HG02852 (cell line): ENCODE results near the gene UNC5A.
"Not testable (repeated sequence)": the region's sequence is repeated elsewhere in the genome, so short reads cannot be mapped to it uniquely, and the experiment has no call there.

Experiments used
- ATAC-seq: cut with Tn5 transposase; IDR thresholded peaks from one replicate; pipeline ENCODE4 v1.9.1; 2021; ENCODE audit warnings: mild to moderate bottlenecking, moderate library complexity; ENCODE audit not compliant: unreplicated experiment

UNC5A gene

DNA sequence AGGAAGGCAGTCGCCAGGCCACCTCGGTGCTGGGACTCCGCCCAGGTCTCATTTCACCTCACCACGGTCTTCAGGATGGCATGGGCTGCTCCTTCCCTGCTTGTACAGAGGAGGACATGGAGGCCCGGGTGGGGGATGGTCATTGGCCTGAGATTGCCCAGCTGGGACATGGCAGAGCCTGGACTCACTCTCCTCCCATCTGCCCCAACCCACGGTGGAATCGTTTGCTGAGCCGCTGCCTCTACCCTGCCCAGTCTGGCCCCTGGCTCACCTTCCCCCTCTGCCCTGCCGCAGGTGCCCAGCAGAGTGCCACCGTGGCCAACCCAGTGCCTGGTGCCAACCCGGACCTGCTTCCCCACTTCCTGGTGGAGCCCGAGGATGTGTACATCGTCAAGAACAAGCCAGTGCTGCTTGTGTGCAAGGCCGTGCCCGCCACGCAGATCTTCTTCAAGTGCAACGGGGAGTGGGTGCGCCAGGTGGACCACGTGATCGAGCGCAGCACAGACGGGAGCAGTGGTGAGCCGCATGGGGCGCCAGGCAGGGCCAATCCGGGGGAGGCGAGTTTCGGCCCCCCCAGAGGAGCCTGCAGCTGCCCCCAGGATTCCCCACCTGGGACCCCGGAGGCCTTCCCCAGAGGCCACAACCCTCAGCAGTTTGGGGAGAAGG, 52.1 kb downstream of the UNC5A start:
- no peak for ATAC-seq

DNA sequence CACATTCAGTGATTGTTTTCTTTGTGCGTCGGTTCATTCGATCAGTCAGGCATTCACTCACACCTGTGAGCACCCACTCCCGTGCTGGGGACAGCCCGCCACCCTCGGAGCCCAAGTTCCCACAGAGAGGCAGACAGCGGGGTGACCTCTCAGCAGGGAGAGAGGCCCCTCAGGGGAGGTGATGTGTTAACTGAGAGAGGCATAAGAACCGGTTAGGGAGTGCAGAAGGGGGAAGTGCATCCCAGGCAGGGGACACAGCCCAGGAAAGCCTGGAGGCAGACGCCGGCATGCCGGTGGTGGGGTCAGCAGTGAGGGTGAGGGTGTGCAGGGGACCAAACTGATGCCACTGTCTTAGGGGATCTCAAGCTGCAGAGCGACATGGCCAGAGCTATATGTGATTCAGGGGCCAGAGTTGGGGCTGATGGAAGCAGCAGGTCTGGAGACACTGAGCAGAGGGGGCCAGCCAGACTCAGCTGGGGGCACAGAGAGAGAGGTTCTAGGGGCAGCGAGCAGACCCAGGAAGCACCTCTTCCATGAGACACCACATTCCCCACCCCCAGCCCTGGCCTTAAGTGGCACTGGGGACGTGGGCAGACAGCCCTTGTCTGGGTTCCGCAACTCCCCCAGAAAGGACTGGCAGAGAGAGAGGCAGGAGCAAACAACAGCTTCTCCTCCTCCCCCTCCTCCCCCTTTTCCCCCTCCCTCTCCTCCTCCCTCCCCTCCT, 52.8 kb downstream of the UNC5A start:
- ATAC-seq = no peak

DNA sequence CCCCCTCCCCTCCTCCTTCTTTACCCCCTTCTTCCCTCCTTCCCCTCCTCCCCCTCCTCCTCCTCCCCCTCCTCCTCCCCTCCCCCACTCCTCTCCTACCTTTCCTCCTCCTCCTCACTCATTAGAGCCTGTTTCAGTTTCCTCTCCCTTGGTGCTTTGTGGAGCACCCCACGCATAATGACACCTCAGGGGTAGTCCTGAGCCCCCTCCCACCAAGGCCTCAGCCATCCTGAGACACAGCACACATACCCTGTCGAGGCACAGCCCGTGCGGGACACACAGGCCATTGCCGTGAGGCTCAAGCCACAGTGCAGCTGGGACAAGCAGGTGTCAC, 53.4 kb downstream of the UNC5A start:
- ATAC-seq = no peak

- no peak for ATAC-seq
Observed at GRCh38 chr5:176864755-176865154, 54.4 kb downstream of the UNC5A start.

GRCh38 chr5:176865964-176866363, 55.6 kb downstream of the UNC5A start:
- ATAC-seq = no peak

DNA sequence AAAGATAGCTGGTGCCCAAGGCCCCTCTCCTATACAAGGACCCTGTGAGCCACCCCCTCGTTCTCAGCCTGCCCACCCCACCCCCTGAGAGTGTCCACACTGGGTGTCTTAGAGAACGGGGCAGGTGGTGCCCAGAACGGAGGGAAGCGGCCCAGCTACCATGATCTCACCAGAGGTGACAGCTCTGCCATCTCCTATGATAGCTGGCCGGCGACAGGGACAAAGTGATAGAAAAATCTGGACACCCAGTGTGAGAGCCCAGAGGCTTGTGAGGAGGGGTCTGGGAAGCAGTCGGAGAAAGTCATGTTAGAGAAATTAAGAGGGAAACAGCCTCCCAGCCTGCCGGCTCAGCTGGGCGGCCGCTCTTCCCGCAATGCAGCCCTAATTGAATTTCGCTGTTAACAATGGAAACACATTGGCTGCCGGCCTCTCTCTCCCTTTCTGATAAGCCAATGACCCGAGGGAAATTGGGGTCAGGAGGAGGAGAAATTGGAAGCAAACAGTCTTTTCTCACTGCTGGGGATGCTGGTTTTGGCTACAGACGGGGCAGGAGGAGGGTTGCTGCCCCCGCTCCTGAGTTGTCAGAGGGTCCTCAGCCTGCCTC, 56.5 kb downstream of the UNC5A start:
- no peak for ATAC-seq

GRCh38 chr5:176868126-176868525, 57.8 kb downstream of the UNC5A start:
- ATAC-seq = no peak

GRCh38 chr5:176868731-176869130, 58.4 kb downstream of the UNC5A start:
- no peak for ATAC-seq

- no peak for ATAC-seq
Observed at GRCh38 chr5:176869501-176870109, 59.2 kb downstream of the UNC5A start.

- ATAC-seq = no peak
Observed at GRCh38 chr5:176870110-176870591, 59.8 kb downstream of the UNC5A start.

DNA sequence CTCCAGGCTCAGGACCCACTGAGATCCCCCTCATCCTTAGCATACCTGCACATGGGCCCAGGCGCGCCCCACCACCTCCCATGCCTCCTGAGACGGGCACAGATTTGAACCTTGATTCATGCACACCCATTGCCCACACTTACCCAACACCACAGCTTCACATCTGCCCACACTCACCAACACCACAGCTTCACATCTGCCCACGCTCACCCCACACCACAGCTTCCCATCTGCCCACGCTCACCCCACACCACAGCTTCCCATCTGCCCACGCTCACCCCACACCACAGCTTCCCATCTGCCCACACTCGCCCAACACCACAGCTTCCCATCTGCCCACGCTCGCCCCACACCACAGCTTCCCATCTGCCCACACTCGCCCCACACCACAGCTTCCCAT, 60.3 kb downstream of the UNC5A start:
- not testable (repeated sequence) for ATAC-seq

GRCh38 chr5:176872586-176872985, 62.2 kb downstream of the UNC5A start:
- not testable (repeated sequence) for ATAC-seq

DNA sequence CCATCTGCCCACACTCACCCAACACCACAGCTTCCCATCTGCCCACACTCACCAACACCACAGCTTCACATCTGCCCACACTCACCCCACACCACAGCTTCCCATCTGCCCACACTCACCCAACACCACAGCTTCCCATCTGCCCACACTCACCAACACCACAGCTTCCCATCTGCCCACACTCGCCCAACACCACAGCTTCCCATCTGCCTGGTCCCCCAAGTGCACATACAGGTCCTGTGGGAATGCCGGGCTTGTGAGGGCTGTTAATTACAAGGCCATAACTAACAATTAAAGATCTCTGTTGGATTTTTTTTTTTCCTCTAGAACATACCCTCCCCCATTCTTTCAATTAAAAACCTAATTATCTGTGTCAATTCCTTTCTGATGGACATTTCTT, 62.7 kb downstream of the UNC5A start:
- not testable (repeated sequence) for ATAC-seq

- ATAC-seq = no peak
Observed at GRCh38 chr5:176873541-176874172, 63.3 kb downstream of the UNC5A start.

DNA sequence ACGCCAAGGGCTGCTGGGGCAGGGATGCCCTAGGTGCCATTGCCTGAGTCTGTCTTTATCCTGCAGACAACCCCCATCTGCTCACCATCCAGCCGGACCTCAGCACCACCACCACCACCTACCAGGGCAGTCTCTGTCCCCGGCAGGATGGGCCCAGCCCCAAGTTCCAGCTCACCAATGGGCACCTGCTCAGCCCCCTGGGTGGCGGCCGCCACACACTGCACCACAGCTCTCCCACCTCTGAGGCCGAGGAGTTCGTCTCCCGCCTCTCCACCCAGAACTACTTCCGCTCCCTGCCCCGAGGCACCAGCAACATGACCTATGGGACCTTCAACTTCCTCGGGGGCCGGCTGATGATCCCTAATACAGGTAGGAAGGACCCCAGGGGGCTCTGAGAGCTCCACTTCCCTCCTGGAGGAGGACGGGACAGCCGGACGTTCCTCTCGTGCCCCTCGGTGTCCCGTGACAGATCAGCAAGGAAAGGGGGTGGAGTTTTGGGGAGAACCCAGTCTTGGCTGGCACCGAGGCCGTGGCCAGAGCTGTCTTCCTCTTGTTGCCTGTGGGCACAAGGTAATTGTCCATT, 63.9 kb downstream of the UNC5A start:
- no peak for ATAC-seq

GRCh38 chr5:176875014-176875550, 64.7 kb downstream of the UNC5A start:
- ATAC-seq = no peak

DNA sequence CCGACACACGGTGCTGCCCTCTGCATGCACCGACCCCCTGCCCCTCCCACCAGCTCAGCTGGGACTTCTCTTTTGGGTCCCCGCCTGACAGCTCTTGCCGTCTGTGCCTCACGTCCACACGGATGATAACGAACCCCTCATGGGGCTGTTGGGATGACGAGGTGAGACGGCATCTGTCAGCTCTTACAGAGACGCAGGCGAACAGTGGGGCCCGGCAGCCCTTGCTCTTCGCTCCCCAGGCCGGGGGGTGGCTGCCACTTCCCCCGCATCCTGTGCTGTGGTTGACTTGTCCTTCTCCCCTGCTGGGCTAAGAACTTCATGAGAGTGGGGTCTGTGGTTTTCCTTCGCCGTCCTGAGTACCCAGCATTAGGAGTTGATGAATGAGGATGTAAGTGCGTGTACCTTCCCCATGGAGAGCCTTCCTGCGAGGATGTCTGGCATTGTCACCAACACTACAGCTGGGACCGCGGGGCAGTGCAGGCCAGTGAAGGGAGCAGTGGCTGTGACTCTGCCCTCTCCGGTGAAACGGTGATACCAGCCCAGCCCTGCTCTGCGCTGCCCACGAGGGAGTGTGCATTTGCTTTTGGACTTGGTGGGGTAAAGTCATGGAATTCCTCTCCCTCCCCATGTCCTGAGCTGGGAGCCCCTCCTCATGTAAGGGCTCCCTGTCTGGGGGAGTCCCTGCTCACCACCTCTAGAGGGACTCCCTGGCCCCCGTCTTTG, 65.6 kb downstream of the UNC5A start:
- no peak for ATAC-seq

- no peak for ATAC-seq
Observed at GRCh38 chr5:176876506-176877431, 66.4 kb downstream of the UNC5A start.

DNA sequence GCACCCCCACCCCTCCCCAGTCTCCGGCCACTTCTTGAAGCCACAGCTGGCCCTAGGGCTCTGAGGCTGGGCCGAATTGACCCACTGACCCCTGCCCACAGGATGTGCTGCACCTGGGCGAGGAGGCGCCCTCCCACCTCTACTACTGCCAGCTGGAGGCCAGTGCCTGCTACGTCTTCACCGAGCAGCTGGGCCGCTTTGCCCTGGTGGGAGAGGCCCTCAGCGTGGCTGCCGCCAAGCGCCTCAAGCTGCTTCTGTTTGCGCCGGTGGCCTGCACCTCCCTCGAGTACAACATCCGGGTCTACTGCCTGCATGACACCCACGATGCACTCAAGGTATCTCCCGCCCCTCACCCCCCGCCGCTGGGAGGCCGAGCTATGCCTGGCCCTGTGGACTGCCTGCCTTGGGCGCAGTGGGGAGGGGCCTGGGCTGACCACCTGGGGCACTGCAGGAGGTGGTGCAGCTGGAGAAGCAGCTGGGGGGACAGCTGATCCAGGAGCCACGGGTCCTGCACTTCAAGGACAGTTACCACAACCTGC, 67.5 kb downstream of the UNC5A start:
- no peak for ATAC-seq
